Measurements from ENCODE around the gene TRPV5.

The TRPV5 gene

DNA sequence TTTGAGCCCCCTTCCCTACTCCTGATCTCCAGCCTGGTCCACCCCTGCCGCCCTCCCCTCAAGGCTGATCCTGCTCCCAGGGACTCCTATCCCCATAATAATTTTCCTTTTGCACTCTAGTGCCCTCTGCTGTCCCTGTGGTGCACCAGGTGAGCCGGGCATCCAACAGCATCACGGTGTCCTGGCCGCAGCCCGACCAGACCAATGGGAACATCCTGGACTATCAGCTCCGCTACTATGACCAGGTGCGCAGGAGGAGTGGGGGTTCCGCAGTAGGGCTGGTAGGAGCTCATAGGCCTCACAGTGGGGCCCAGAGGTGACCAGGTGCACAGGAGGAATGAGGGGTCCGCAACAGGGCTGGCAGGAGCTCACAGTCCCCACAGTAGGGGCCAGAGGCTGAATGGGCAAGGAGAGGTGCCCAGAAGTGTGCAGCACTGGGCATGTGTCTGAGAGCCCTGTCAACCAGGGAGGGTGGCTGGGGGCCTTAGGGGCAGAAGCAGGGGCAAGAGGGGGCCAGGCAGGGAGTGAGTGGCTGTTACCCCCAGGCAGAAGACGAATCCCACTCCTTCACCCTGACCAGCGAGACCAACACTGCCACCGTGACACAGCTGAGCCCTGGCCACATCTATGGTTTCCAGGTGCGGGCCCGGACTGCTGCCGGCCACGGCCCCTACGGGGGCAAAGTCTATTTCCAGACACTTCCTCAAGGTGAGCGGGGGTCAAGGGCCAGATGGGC is 67.0 kb downstream of the TRPV5 start:
- peak; percentile 54 for DNase-seq (ENCODE audit: low spot score)
- TF ChIP-seq CTCF (IDR thresholded peaks at IDR 0.05; ENCODE audit: extremely low read depth, missing control alignments): peak; percentile 39

DNA sequence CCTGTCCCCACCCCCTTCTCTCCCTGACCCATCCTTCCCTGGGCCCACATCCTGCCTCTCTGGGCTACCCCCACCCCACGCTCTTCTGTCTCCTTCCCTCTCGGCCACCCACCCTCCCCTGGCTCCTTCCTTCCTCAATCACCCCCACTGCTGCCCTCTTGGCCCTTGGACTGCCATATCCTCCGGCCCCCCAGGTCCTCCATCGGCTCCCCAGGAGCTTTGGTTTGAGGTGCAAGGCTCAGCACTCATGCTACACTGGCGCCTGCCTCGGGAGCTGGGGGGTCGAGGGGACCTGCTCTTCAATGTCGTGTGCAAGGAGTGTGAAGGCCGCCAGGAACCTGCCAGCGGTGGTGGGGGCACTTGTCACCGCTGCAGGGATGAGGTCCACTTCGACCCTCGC is 67.8 kb downstream of the TRPV5 start:
- no peak for TF ChIP-seq CTCF (IDR thresholded peaks at IDR 0.05; ENCODE audit: extremely low read depth, missing control alignments)
- DNase-seq (ENCODE audit: low spot score): no peak

GRCh38 chr7:142864980-142865747 is 68.4 kb downstream of the TRPV5 start:
- no peak for DNase-seq (ENCODE audit: low spot score)

DNA sequence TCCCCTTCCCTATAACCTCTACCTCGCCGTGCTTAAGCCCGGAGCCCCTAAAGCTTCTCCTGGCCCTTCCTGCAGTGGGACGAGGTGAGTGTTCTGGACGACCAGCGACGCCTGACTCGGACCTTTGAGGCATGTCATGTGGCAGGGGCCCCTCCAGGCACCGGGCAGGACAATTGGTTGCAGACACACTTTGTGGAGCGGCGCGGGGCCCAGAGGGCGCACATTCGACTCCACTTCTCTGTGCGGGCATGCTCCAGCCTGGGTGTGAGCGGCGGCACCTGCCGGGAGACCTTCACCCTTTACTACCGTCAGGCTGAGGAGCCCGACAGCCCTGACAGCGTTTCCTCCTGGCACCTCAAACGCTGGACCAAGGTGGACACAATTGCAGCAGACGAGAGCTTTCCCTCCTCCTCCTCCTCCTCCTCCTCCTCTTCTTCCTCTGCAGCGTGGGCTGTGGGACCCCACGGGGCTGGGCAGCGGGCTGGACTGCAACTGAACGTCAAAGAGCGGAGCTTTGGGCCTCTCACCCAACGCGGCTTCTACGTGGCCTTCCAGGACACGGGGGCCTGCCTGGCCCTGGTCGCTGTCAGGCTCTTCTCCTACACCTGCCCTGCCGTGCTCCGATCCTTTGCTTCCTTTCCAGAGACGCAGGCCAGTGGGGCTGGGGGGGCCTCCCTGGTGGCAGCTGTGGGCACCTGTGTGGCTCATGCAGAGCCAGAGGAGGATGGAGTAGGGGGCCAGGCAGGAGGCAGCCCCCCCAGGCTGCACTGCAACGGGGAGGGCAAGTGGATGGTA is 69.5 kb downstream of the TRPV5 start:
- DNase-seq (ENCODE audit: low spot score): no peak
- TF ChIP-seq CTCF (IDR thresholded peaks at IDR 0.05; ENCODE audit: extremely low read depth, missing control alignments): no peak

More at GRCh38 chr7:142864980-142865747, 68.4 kb downstream of the TRPV5 start:
- no peak for TF ChIP-seq CTCF (IDR thresholded peaks at IDR 0.05; ENCODE audit: extremely low read depth, missing control alignments)

DNA sequence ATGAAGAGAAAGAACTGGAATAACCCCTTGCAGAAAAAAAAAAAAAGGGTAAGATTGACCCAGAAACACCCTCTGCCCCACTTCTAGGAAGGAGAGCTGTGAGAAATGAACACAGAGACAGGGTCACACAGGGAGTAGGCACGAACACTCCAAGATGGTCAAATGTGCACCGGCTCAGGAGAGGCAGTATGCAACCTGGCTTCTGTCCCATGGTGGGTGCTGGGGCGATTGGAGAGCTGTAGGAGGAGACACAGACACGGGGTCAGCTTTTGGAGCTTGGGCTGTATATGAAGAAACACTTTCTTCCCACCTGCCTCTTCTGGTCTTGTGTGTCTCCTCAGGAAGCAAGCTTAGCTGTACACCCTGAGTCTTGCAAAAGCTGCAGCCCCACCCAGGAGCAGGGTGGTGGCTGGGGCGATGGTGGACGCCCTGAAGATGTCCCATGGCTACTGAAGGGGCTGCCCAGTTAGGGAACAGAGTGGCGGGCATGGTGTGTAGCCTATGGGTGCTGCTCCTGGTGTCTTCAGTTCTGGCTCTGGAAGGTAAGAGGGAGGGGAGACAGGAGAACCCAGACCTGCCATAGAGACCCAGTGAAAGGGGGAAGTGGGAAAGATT is 70.7 kb downstream of the TRPV5 start:
- no peak for TF ChIP-seq CTCF (IDR thresholded peaks at IDR 0.05; ENCODE audit: extremely low read depth, missing control alignments)
- no peak for DNase-seq (ENCODE audit: low spot score)

- no peak for DNase-seq (ENCODE audit: low spot score)
- no peak for TF ChIP-seq CTCF (IDR thresholded peaks at IDR 0.05; ENCODE audit: extremely low read depth, missing control alignments)
Observed at GRCh38 chr7:142862351-142862750, 71.2 kb downstream of the TRPV5 start.

All from GM20000 (cell line).